NCI-H1417 (cell line): Measurements from ENCODE around the gene NECTIN3.

Experiments
- DNase-seq, 3 experiments: peaks; one replicate each; lab custom pipeline; 2025; lab: John Stamatoyannopoulos, UW

NECTIN3 gene

GRCh38 chr3:111071257-111072030 is at the start of gene NECTIN3:
Gene NECTIN3 (plus strand): TSS chr3:111071816. CDS start chr3:111072018, 202 bp downstream.
- DNase-seq, result peak; percentile 82 to 93 (median 85)

- no peak for DNase-seq
These were observed 43.7 kb upstream of the NECTIN3 start for GRCh38 chr3:111027868-111028267.

- DNase-seq, result no peak
These were observed 40.1 kb upstream of the NECTIN3 start for GRCh38 chr3:111031538-111031937.

GRCh38 chr3:111032677-111033076 is 38.9 kb upstream of the NECTIN3 start:
- no peak for DNase-seq

- DNase-seq, result no peak
These were observed 38.1 kb upstream of the NECTIN3 start for GRCh38 chr3:111033470-111034050.

- no peak for DNase-seq
These were observed 36.3 kb upstream of the NECTIN3 start for GRCh38 chr3:111035316-111035715.

- DNase-seq, result peak in 2 of 3 experiments; percentile 3 to 45
These were observed 35.7 kb upstream of the NECTIN3 start for GRCh38 chr3:111035902-111036301.

- DNase-seq, result no peak
These were observed 30.7 kb upstream of the NECTIN3 start for GRCh38 chr3:111040959-111041358.

- DNase-seq, result no peak
These were observed 26.1 kb upstream of the NECTIN3 start for GRCh38 chr3:111045564-111045963.

GRCh38 chr3:111047042-111047441 is 24.6 kb upstream of the NECTIN3 start:
- no peak for DNase-seq

GRCh38 chr3:111047812-111048435 is 23.7 kb upstream of the NECTIN3 start:
- DNase-seq, result no peak

- DNase-seq, result no peak
These were observed 20.3 kb upstream of the NECTIN3 start for GRCh38 chr3:111051354-111051753.

- DNase-seq, result peak in 1 of 3 experiments; percentile 40
These were observed 3.0 kb upstream of the NECTIN3 start for GRCh38 chr3:111068574-111068973.

GRCh38 chr3:111069974-111070771 is 1.4 kb upstream of the NECTIN3 start:
- peak in 2 of 3 experiments; percentile 41 to 54 for DNase-seq

- peak in 2 of 3 experiments; percentile 66 to 76 for DNase-seq
These were observed 802 bp upstream of the NECTIN3 start for GRCh38 chr3:111070772-111071256.

- peak; percentile 15 to 56 (median 48) for DNase-seq
These were observed 660 bp downstream of the NECTIN3 start for GRCh38 chr3:111072031-111072921.

GRCh38 chr3:111073218-111073617 is 1.6 kb downstream of the NECTIN3 start:
- DNase-seq, result no peak

GRCh38 chr3:111076732-111077131 is 5.1 kb downstream of the NECTIN3 start:
- DNase-seq, result no peak

- DNase-seq, result no peak
These were observed 5.8 kb downstream of the NECTIN3 start for GRCh38 chr3:111077369-111077768.

- peak in 2 of 3 experiments; percentile 3 to 44 for DNase-seq
These were observed 8.8 kb downstream of the NECTIN3 start for GRCh38 chr3:111080413-111080812.

- no peak for DNase-seq
These were observed 9.5 kb downstream of the NECTIN3 start for GRCh38 chr3:111081008-111081545.
